Neural cell (in vitro differentiated cells): ENCODE measurements around the gene METTL1.

ENCODE experiments used
- CTCF ChIP-seq: fragments of 450-650 bp; IDR thresholded peaks from 2 replicates; pipeline ENCODE4 v1.5.1; 2014; ENCODE audit warnings: antibody characterized with exemption, mild to moderate bottlenecking, moderate library complexity; ENCODE audit not compliant: poor library complexity, severe bottlenecking
- EP300 ChIP-seq: fragments of 450-650 bp; conservative IDR thresholded peaks from 2 replicates; pipeline ENCODE4 v1.6.1; 2014; ENCODE audit warnings: antibody characterized with exemption, mild to moderate bottlenecking, moderate library complexity; ENCODE audit not compliant: poor library complexity, severe bottlenecking
- EZH2 ChIP-seq: fragments of 200-600, 300-800 bp; shearing (Covaris generic), sonication (generic); IDR thresholded peaks from 2 replicates; pipeline ENCODE4 v1.6.1; 2014; ENCODE audit warnings: antibody characterized with exemption, low read length, borderline replicate concordance, mild to moderate bottlenecking; ENCODE audit not compliant: insufficient read depth, poor library complexity, severe bottlenecking
- POLR2AphosphoS5 ChIP-seq: IDR thresholded peaks from 2 replicates; pipeline ENCODE4 v1.6.1; 2012
- RAD21 ChIP-seq: fragments of 450-650 bp; conservative IDR thresholded peaks from 2 replicates; pipeline ENCODE4 v1.6.1; 2014; ENCODE audit warnings: antibody characterized with exemption, mild to moderate bottlenecking, moderate library complexity
- REST ChIP-seq: IDR thresholded peaks from 2 replicates; pipeline ENCODE4 v1.6.1; 2012; ENCODE audit warnings: borderline replicate concordance
- SMC3 ChIP-seq: fragments of 450-650 bp; conservative IDR thresholded peaks from 2 replicates; pipeline ENCODE4 v1.6.1; 2014; ENCODE audit warnings: antibody characterized with exemption, mild to moderate bottlenecking, moderate library complexity; ENCODE audit not compliant: poor library complexity
- TAF1 ChIP-seq: IDR thresholded peaks from 2 replicates; pipeline ENCODE4 v1.6.1; 2012; ENCODE audit warnings: low read depth

- no peak for TF ChIP-seq CTCF
- TF ChIP-seq TAF1 = no peak
- no peak for TF ChIP-seq EZH2
- TF ChIP-seq REST = no peak
- no peak for TF ChIP-seq SMC3
- TF ChIP-seq POLR2AphosphoS5 = no peak
- no peak for TF ChIP-seq RAD21
- peak; percentile 4 for TF ChIP-seq EP300
Observed at GRCh38 chr12:57741413-57741789, 30.5 kb downstream of the METTL1 start.
